ENCODE measurements around the gene PHIP. TPM values are rescaled to one million over a fixed set of nuclear protein-coding genes. Genes with fewer than 3 reads are reported as not detected.

The PHIP gene
- total RNA-seq, 1 donor from 2014 or later: 16.7 TPM

DNA sequence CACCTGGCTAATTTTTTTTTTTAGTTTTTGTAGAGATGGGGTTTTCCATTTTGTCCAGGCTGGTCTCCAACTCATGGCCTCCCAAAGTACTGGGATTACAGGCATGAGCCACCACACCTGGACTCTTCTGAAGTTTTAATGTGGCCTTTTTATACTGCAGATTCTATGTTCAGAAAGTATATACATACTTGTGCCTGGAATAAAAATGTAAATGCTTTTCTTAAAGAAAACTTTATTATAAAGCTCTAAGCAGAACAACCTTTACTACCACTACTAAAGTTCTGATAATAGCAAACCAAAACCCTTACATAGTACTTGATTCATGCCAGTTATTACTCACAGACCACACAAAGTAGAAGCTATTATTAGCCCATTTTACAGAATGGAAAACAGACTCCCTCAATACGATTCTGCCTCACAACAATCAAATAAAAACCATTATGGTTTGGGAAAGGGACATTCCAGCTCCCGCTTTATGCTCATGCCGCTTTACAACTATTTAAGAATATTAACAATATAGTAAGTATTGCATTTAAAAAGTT is 5.3 kb downstream of the PHIP start:
- no peak for DNase-seq (ENCODE audit: low read depth)
- H3K4me3 ChIP-seq (ENCODE audit: low read depth, low read length): no peak overlapping the region
- TF ChIP-seq, protein P1, sequence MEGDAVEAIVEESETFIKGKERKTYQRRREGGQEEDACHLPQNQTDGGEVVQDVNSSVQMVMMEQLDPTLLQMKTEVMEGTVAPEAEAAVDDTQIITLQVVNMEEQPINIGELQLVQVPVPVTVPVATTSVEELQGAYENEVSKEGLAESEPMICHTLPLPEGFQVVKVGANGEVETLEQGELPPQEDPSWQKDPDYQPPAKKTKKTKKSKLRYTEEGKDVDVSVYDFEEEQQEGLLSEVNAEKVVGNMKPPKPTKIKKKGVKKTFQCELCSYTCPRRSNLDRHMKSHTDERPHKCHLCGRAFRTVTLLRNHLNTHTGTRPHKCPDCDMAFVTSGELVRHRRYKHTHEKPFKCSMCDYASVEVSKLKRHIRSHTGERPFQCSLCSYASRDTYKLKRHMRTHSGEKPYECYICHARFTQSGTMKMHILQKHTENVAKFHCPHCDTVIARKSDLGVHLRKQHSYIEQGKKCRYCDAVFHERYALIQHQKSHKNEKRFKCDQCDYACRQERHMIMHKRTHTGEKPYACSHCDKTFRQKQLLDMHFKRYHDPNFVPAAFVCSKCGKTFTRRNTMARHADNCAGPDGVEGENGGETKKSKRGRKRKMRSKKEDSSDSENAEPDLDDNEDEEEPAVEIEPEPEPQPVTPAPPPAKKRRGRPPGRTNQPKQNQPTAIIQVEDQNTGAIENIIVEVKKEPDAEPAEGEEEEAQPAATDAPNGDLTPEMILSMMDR (conservative IDR thresholded peaks at IDR 0.05; ENCODE audit: low read depth, low read length): no peak

DNA sequence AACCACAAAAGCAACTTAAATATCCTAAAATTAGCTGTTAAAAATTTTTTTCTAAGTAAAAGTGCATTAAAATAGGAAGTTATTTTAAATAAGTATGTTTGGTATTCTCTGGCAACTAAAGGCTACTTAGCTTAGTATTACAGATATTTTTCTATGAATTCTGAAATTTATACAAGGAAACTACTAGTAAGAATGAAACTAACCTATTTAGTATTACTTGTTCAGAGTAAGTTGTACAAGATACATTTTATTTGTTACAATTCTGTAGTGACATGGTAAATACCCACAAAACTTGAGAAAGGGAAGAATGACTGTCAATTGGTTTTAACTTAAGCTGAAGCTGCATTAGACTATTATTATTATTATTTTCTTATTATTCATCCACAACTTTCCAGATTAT is 6.5 kb downstream of the PHIP start:
- TF ChIP-seq, protein P1 (conservative IDR thresholded peaks at IDR 0.05; ENCODE audit: low read depth, low read length): no peak
- DNase-seq (ENCODE audit: low read depth): no peak
- H3K4me3 ChIP-seq (ENCODE audit: low read depth, low read length): no peak overlapping the region

DNA sequence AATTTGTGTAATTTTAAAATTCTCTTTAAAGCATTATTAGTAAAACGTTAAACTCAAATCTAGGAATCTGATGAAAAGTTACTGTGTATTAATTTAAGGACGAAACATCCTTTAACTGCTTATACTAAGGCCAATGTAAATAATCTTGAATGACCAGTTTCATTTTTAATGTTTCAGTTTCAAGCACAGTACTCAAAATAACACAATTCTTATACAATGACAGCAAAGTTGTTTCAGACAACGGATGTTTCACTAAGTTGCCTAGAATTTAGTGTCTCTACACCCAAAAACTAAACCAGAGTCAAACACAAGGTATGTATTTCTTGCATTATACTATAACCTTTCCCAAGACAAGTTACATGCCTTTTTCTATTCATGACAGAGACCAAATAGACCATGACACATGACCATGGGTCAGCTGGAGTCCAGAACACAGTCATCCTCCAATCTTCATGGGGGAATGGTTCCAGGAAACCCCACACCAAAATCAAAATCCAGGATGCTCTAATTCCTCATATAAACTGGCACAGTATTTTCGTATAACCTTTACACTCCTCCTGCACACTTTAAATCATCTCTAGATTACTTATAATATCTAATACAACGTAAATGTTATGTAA is 7.7 kb downstream of the PHIP start:
- TF ChIP-seq, protein P1 (conservative IDR thresholded peaks at IDR 0.05; ENCODE audit: low read depth, low read length): no peak
- no peak overlapping the region for H3K4me3 ChIP-seq (ENCODE audit: low read depth, low read length)
- no peak for DNase-seq (ENCODE audit: low read depth)

DNA sequence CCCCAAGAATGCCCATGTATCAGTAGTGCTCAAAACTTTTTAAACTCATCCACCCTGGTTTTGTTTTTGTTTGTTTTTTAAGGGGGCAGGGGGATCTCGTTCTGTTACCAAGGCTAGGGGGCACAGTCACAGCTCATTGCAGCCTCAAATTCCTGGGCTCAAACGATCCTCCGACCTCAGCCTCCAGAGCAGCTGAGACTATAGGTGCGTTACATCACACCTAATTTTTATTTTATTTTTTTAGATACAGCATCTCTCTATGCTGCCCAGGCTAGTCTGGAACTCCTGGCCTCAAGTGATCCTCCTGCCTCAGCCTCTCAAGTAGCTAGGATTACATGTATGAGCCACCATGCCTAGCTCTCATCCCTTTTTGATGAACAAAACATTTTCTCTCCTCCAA is 11.2 kb downstream of the PHIP start:
- DNase-seq (ENCODE audit: low read depth): no peak
- TF ChIP-seq, protein P1 (conservative IDR thresholded peaks at IDR 0.05; ENCODE audit: low read depth, low read length): no peak
- H3K4me3 ChIP-seq (ENCODE audit: low read depth, low read length): no peak overlapping the region

DNA sequence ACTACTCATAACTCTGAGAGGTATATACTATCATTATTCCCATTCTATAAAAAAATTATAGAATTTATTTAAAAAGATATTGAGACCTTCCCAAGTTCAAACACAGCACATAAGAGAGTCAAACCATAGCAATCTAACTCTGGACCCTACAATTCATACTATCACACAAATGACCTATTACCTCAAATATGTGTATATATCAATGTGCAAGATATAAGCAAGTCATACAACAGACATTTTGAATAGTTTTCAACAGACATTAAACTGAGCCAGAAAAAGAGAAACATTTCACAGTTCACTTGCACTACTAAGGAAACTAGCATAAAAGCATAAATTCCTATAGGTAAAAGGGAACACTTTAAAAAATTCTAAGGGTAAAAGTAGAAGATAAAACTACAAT is 11.7 kb downstream of the PHIP start:
- no peak overlapping the region for H3K4me3 ChIP-seq (ENCODE audit: low read depth, low read length)
- TF ChIP-seq, protein P1 (conservative IDR thresholded peaks at IDR 0.05; ENCODE audit: low read depth, low read length): no peak
- DNase-seq (ENCODE audit: low read depth): no peak

DNA sequence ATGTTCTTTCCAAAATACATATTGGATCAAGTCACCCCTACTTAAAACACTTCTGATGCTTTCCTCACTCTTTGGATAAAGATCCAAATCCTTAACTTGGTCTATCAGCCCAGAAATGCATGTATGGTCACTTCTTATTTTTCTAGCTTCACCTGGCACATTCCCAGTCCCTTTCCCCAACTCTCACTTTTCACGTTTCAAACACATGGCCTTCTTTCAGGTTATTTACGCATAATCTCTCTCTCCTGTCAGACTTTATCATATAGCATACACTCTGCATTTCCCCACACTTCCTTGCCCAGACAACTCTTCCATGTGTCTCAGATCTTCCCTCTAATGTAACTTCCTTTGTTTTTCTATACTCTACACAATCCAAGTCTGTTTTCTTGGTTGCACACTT is 12.8 kb downstream of the PHIP start:
- TF ChIP-seq, protein P1 (conservative IDR thresholded peaks at IDR 0.05; ENCODE audit: low read depth, low read length): no peak
- H3K4me3 ChIP-seq (ENCODE audit: low read depth, low read length): no peak overlapping the region
- no peak for DNase-seq (ENCODE audit: low read depth)

DNA sequence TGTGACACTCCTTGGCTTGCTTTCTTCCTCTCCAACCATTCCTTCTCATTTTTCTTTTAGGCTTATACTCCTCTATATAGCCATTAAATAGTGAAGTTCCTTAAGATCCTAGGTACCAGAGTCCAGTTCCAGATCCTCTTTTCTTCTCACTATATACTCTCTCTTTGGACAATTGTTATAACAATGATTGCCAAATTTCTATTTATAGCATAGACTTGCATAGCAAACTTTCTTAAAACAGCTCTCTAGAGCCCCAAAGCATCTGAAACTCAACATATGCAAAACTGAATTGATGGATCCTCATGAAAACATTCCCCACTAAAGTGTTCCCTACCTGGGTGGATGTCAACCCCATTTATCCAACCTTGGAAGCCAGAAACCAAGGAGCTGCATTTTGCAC is 13.4 kb downstream of the PHIP start:
- DNase-seq (ENCODE audit: low read depth): no peak
- TF ChIP-seq, protein P1 (conservative IDR thresholded peaks at IDR 0.05; ENCODE audit: low read depth, low read length): no peak
- no peak overlapping the region for H3K4me3 ChIP-seq (ENCODE audit: low read depth, low read length)
